Endodermal cell (in vitro differentiated cells): ENCODE data around the gene DYNC1I1. TPM values are rescaled to one million over a fixed set of nuclear protein-coding genes. Genes with fewer than 3 reads are reported as not detected.

Experiments
- DNase-seq: peaks from one replicate; pipeline ENCODE4 v3.0.0-alpha.2; 2017
- H3K27ac ChIP-seq: 2 replicates; pipeline ENCODE4 v1.5.1; 2013; ENCODE audit warnings: mild to moderate bottlenecking, low read depth, low read length, moderate library complexity
- H3K27me3 ChIP-seq: 2 replicates; pipeline ENCODE4 v1.6.1; 2013; ENCODE audit warnings: mild to moderate bottlenecking, low read length, moderate library complexity; ENCODE audit not compliant: insufficient read depth, control insufficient read depth, poor library complexity, severe bottlenecking
- H3K36me3 ChIP-seq: 2 replicates; pipeline ENCODE4 v1.7.0; 2013; ENCODE audit warnings: mild to moderate bottlenecking, low read length, moderate library complexity; ENCODE audit not compliant: control insufficient read depth, insufficient read depth
- H3K4me1 ChIP-seq: one replicate; pipeline ENCODE4 v1.7.0; 2013; ENCODE audit warnings: low read length; ENCODE audit not compliant: control insufficient read depth, insufficient read depth
- H3K4me3 ChIP-seq: 2 replicates; pipeline ENCODE4 v1.5.1; 2013; ENCODE audit warnings: mild to moderate bottlenecking, low read length, moderate library complexity
- H3K9ac ChIP-seq: 2 replicates; pipeline ENCODE4 v1.6.1; 2013; ENCODE audit warnings: mild to moderate bottlenecking, low read length, moderate library complexity; ENCODE audit not compliant: poor library complexity, severe bottlenecking; ENCODE audit errors: extremely low read depth
- H3K9me3 ChIP-seq: 2 replicates; pipeline ENCODE4 v1.6.1; 2013; ENCODE audit warnings: mild to moderate bottlenecking, low read length, moderate library complexity; ENCODE audit not compliant: control insufficient read depth
- H3K27ac Mint-ChIP-seq: 2 replicates; pipeline ENCODE4 v1.8.0; 2020; ENCODE audit warnings: mixed read lengths
- H3K27me3 Mint-ChIP-seq: 2 replicates; pipeline ENCODE4 v1.8.0; 2021; ENCODE audit warnings: mild to moderate bottlenecking, mixed read lengths; ENCODE audit not compliant: insufficient read depth
- H3K36me3 Mint-ChIP-seq: 2 replicates; pipeline ENCODE4 v1.8.0; 2020; ENCODE audit warnings: low read depth, mixed read lengths
- H3K4me1 Mint-ChIP-seq: 2 replicates; pipeline ENCODE4 v1.8.0; 2020; ENCODE audit warnings: mixed read lengths
- H3K4me3 Mint-ChIP-seq: 2 replicates; pipeline ENCODE4 v1.8.0; 2020; ENCODE audit warnings: mild to moderate bottlenecking, moderate library complexity, mixed read lengths
- H3K9me3 Mint-ChIP-seq: 2 replicates; pipeline ENCODE4 v1.8.0; 2020; ENCODE audit warnings: mild to moderate bottlenecking, mixed read lengths
- WGBS, 2 experiments: methylation state at CpG; one replicate each; pipeline versions ENCODE4 v1.1.5 to v1.1.7; 2013; ENCODE audit warnings: missing lambda C conversion rate in 2 of 2, mixed read lengths in 1 of 2; ENCODE audit not compliant: insufficient coverage in 1 of 2, insufficient read length in 1 of 2; 5-methylcytosine and 5-hydroxymethylcytosine counted together
- total RNA-seq, 2 donors: library from RNA; stranded (reverse); fragmentation: NEBNext Ultra II Directional in 1 of 2; extraction: Animal tissue kit (Norgen Biotek cat#: 25700) in 1 of 2; gene quantifications; 2 replicates in 1 of 2; 3 replicates in 1 of 2; pipeline ENCODE4 v1.2.1, GENCODE V29; 2021
- TF ChIP-seq, protein P1 (sequence below): fragments of 200-600 bp; sonication (generic); conservative IDR thresholded peaks from 2 replicates; pipeline ENCODE4 v1.5.0; 2021; ENCODE audit warnings: antibody characterized with exemption, mild to moderate bottlenecking

The DYNC1I1 gene
- total RNA-seq, 2 donors from 2014 or later = 6.5 to 7.2 TPM

DNA sequence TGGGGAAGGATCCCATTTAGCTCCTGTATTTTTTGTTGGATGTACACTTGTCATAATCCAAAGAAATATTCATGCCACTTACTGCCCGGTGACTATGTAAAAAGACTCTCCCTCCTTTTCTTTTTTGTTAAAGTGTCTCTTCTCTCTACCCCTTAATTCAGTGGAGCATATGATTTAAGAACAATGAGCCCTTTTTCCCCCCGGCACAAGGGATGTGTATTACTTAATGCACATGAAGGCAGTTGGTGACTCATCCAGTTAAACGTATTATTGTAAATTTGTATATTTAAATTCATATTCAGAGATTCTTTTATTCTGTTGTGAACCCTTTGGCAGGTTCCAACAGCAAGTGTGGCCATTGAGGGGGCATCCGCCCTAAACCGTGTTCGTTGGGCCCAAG, 307.7 kb downstream of the DYNC1I1 start:
- no peak overlapping the region for H3K27ac ChIP-seq
- no peak overlapping the region for H3K4me3 Mint-ChIP-seq

DNA sequence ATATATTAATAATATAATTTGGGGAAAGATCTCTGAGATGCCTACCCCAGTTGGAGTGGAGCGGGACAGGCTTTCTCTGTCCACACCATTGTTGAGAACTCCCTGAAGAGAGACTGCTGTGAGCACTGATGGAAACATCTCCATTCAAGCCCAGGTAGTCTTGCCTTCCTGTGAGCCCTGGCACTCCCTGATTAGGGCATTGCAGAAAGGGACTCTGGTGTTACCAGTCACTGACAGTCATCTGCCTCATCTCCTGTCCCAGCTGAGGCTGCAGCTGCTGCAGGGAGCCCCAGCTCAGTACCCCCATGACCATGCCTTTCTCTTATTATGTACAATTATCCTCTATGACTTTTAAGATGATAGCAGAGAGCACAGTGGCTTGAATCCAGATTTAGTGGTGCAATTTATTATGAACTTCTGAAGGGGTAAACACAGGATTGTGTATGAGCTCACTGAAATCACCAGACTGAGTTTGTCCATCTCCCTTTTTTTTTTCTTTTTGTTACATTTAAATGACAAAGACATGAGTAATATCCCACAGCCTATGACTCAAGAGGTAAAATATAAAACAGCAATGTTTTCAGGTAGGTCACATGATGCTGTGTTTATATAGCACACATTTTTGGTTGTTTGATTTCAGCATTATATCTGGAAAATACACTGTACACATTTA, 312.7 kb downstream of the DYNC1I1 start:
- no peaks in the 10 kb centered on the region for H3K9me3 Mint-ChIP-seq
- peaks cover 3% of the 10 kb centered on the region for H3K4me1 ChIP-seq
- no peak overlapping the region for H3K9ac ChIP-seq
- no peak for DNase-seq
- TF ChIP-seq, protein P1, sequence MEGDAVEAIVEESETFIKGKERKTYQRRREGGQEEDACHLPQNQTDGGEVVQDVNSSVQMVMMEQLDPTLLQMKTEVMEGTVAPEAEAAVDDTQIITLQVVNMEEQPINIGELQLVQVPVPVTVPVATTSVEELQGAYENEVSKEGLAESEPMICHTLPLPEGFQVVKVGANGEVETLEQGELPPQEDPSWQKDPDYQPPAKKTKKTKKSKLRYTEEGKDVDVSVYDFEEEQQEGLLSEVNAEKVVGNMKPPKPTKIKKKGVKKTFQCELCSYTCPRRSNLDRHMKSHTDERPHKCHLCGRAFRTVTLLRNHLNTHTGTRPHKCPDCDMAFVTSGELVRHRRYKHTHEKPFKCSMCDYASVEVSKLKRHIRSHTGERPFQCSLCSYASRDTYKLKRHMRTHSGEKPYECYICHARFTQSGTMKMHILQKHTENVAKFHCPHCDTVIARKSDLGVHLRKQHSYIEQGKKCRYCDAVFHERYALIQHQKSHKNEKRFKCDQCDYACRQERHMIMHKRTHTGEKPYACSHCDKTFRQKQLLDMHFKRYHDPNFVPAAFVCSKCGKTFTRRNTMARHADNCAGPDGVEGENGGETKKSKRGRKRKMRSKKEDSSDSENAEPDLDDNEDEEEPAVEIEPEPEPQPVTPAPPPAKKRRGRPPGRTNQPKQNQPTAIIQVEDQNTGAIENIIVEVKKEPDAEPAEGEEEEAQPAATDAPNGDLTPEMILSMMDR = no peak
- H3K9me3 ChIP-seq = no peaks in the 10 kb centered on the region
- no peaks in the 10 kb centered on the region for H3K27me3 Mint-ChIP-seq
- no peak overlapping the region for H3K27ac Mint-ChIP-seq
- H3K36me3 Mint-ChIP-seq = no peaks in the 10 kb centered on the region
- no peak overlapping the region for H3K27ac ChIP-seq
- no peak overlapping the region for H3K4me3 Mint-ChIP-seq
- H3K4me1 Mint-ChIP-seq = peaks cover 14% of the 10 kb centered on the region
- H3K4me3 ChIP-seq = no peak overlapping the region
- WGBS, 2 experiments = 97% methylated on average over 1 of the region's 1 CpG; no CpG with 5 or more reads in 1 of the 2 experiments
- H3K36me3 ChIP-seq = no peaks in the 10 kb centered on the region
- no peaks in the 10 kb centered on the region for H3K27me3 ChIP-seq

More for the DNA sequence above, 307.7 kb downstream of the DYNC1I1 start:
- Mint-ChIP-seq H3K36me3 (no peaks in the 10 kb centered on the region), H3K9me3 (no peaks in the 10 kb centered on the region), H3K27me3 (peaks cover 10% of the 10 kb centered on the region), H3K4me1 (peaks cover 12% of the 10 kb centered on the region), H3K27ac (no peak overlapping the region)
- H3K36me3 ChIP-seq = no peaks in the 10 kb centered on the region
- H3K9ac ChIP-seq = no peak overlapping the region
- 89 to 100% methylated on average over 3 to 5 of the region's 6 CpGs for WGBS, 2 experiments
- H3K4me3 ChIP-seq = no peak overlapping the region
- TF ChIP-seq, protein P1 = no peak
- no peaks in the 10 kb centered on the region for H3K4me1 ChIP-seq
- no peaks in the 10 kb centered on the region for H3K27me3 ChIP-seq
- no peak for DNase-seq
- H3K9me3 ChIP-seq = no peaks in the 10 kb centered on the region

DNA sequence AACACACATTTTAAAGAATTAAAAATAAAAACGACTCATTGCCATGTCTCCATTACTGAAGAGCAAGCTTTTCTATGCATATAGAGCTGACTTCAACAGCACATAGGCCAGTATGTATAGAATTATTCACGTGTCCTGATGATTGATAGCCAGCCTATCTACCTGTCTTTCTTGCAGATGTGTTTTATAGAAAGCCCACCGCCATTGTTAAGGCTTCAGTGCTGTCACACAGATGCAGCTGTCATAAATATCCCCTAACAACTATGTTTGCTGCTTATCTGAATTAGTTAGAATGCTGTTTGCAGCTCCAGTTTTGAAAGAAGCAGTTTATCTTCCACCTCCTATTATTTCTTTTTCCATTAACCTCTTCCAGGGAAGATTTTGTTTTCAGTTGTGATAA, 313.6 kb downstream of the DYNC1I1 start:
- 71 to 76% methylated on average over 3 of the region's 3 CpGs for WGBS, 2 experiments
- peaks cover 14% of the 10 kb centered on the region for H3K4me1 Mint-ChIP-seq
- Histone ChIP-seq H3K36me3 (no peaks in the 10 kb centered on the region), H3K27me3 (no peaks in the 10 kb centered on the region), H3K4me3 (no peak overlapping the region), H3K27ac (no peak overlapping the region), H3K9ac (no peak overlapping the region), H3K9me3 (no peaks in the 10 kb centered on the region), H3K4me1 (peaks cover 3% of the 10 kb centered on the region)
- H3K27ac Mint-ChIP-seq = no peak overlapping the region
- TF ChIP-seq, protein P1 = no peak
- no peaks in the 10 kb centered on the region for H3K36me3 Mint-ChIP-seq
- H3K9me3 Mint-ChIP-seq = no peaks in the 10 kb centered on the region
- DNase-seq = no peak
- no peak overlapping the region for H3K4me3 Mint-ChIP-seq
- H3K27me3 Mint-ChIP-seq = no peaks in the 10 kb centered on the region
